HG03064 (cell line): Measurements from ENCODE around the gene MAGOH.
"Not testable (repeated sequence)": the region's sequence is repeated elsewhere in the genome, so short reads cannot be mapped to it uniquely, and the experiment has no call there.

Experiments
- ATAC-seq: cut with Tn5 transposase; IDR thresholded peaks from one replicate; pipeline ENCODE4 v1.9.1; 2021; ENCODE audit warnings: low read depth; ENCODE audit not compliant: unreplicated experiment

The MAGOH gene

GRCh38 chr1:53190210-53190611 is 48.1 kb downstream of the MAGOH start:
- ATAC-seq: no peak

DNA sequence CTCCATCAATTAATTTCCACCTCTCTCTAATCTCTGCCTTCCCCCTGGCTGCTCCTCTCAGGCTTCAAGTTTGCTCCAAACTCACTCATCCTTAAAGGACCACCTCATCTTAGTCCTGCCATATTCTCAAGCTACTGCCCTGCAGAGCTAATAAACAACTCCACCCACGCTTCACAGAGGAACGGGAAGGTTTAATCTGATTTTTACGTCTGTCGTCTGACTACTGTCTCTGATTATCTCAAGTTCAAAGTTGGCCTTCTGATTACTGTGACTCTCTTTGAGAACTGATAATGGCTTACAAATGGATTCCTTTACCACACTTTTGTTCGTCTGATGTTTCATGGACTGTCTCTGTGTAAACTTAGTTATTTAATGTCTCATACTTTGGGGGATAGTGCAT is 49.3 kb downstream of the MAGOH start:
- ATAC-seq: no peak

- no peak for ATAC-seq
These were observed 50.2 kb downstream of the MAGOH start for GRCh38 chr1:53188099-53188498.

DNA sequence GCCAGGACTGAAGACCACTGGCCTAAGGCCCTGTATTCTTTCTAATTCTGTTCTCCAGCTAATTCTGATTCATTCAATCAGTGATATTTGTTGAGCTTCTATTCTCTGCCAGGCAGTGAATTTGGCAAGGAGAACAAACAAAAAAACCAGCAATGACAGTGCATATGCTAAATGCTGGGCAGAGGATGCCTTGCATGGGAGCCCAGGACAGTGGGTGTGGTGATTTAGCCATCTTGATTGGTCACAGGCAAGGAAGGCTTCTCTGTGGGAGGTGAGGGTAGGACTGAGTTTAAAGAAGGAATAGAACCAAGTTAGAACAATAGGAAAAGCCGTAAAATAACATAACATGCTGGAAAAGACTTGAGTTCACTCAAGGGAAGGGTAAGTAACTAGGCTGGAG is 50.9 kb downstream of the MAGOH start:
- ATAC-seq: no peak

- no peak for ATAC-seq
These were observed 51.8 kb downstream of the MAGOH start for GRCh38 chr1:53186533-53186932.

DNA sequence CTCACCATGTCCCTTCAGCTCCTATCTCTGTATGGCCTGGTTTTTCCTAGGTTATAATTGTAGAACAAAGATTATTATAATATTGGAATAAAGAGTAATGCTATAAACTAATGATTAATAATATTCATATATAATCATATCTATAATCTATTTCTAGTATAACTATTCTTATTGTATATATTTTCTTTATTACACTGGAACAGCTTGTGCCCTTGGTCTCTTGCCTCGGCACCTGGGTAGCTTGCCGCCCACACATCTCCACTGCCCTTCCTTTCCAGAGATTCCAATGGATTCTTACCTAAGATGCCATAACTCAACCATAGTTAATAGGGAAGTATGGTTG is 52.4 kb downstream of the MAGOH start:
- not testable (repeated sequence) for ATAC-seq

GRCh38 chr1:53183095-53183990 is 55.0 kb downstream of the MAGOH start:
- no peak for ATAC-seq

DNA sequence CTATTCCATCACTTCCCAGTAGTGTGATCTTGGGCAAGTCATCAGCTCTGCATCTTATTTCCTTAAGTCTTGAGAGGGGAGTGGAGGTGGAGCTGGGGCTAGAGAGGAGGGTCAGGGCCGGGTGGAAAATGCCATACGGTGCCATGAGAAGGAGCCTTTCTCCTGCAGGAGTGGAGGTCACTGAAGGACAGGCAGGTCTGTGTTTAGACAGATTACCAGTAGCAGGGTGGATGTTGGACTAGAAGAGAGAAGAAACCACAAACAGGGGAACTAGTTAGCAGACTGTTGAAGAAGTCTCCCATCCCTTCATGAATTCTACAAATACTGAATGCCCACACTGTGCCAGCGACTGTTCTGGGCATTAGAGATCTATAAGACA is 55.6 kb downstream of the MAGOH start:
- ATAC-seq: no peak

DNA sequence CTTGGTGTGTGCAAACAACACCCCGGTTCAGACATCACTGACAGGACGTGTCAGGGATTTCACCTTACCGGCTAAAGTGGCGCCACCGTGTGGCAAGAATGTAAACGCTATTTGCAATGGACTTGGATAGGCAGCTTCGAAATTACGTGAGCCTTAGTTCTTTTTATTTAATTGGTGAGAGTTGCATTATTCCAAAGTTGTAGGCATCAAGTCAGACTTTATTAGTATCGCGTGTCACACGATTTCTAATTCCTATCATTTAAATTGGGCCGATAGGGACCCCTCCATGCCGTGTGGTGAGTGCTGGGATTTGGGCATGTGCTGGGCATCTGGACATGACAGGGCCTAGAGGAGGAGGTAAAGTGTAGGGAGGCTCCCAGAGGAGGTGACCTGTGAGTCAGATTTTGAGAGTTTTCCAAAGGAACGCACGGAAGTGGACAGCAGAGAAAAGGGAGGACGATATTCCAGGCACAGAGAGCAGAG is 56.2 kb downstream of the MAGOH start:
- ATAC-seq: no peak

DNA sequence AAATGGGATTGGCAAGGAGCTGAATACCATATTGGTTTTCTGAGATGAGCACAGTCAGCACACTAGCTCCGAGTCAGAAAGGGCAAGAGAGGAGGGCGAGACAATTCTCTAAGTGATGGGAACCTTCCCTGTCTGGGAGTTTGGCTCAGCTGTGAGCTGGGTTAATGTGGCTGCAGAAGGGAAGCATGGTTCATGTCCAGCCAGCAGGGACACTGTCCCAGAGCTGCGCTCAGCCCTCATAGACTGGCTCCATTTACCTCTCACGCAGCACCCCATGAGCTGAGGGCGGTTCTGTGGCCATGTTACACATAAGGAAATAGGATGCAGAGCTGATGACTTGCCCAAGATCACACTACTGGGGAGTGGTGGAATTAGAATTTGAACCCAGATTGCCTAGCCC is 57.4 kb downstream of the MAGOH start:
- ATAC-seq: no peak

DNA sequence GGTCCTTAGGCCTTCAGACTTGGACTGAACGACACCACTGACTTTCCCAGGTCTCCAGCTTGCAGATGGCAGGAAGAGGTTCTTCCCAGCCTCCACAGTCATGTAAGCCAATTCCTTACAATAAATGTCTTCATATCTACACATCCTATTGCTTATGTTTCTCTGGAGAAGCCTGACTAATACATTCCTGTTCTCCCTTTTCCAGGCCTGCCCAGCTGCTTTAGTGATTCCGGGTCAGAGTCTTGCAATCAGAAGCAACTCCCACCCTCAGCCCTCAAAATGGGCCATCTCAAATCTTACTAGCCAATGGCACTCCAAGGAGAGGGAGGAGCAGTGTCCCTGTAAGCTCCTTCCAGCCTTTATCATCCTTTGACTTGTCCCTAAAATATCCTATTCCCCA is 58.1 kb downstream of the MAGOH start:
- no peak for ATAC-seq
